OCI-LY1 (cell line): ENCODE results near the gene IQCK.

Experiments used
- H2AFZ ChIP-seq: fragments of 200-600 bp; sonication (generic), shearing (Covaris generic); 2 replicates; pipeline ENCODE4 v1.6.0; 2014; ENCODE audit warnings: antibody characterized with exemption, mild to moderate bottlenecking, low read length
- H3F3A ChIP-seq: fragments of 200-600 bp; sonication (generic), shearing (Covaris generic); 2 replicates; pipeline ENCODE4 v1.6.0; 2014; ENCODE audit warnings: mild to moderate bottlenecking, antibody characterized with exemption, low read length, moderate library complexity; ENCODE audit not compliant: insufficient read depth
- H3K27ac ChIP-seq: fragments of 200-600 bp; sonication (generic); 2 replicates; pipeline ENCODE4 v1.5.1; 2014; ENCODE audit warnings: low read length, mixed run types, mild to moderate bottlenecking, low read depth; ENCODE audit not compliant: poor library complexity, severe bottlenecking
- H3K27me3 ChIP-seq: fragments of 200-600 bp; sonication (generic); 2 replicates; pipeline ENCODE4 v1.6.0; 2014; ENCODE audit warnings: antibody characterized with exemption, mild to moderate bottlenecking, low read length, moderate library complexity; ENCODE audit not compliant: insufficient read depth
- H3K36me3 ChIP-seq: fragments of 200-600 bp; sonication (generic); 2 replicates; pipeline ENCODE4 v1.6.1; 2014; ENCODE audit warnings: mild to moderate bottlenecking, antibody characterized with exemption, low read length, moderate library complexity, mixed read lengths; ENCODE audit not compliant: insufficient read depth
- H3K4me1 ChIP-seq: fragments of 200-600 bp; sonication (generic); 2 replicates; pipeline ENCODE4 v1.5.1; 2014; ENCODE audit warnings: mild to moderate bottlenecking, low read length, moderate library complexity; ENCODE audit not compliant: insufficient read depth, severe bottlenecking
- H3K4me2 ChIP-seq: fragments of 200-600 bp; sonication (generic), shearing (Covaris generic); 2 replicates; pipeline ENCODE4 v1.6.1; 2014; ENCODE audit warnings: low read length
- H3K4me3 ChIP-seq: fragments of 200-600 bp; sonication (generic); 2 replicates; pipeline ENCODE4 v1.5.1; 2014; ENCODE audit warnings: low read length, low read depth, mild to moderate bottlenecking, mixed read lengths; ENCODE audit not compliant: poor library complexity, severe bottlenecking
- H3K79me2 ChIP-seq: fragments of 200-600 bp; shearing (Covaris generic); 2 replicates; pipeline ENCODE4 v1.6.1; 2016; ENCODE audit warnings: mixed run types, low read length, mixed read lengths; ENCODE audit not compliant: insufficient read depth
- H3K9ac ChIP-seq: fragments of 200-600 bp; sonication (generic), shearing (Covaris generic); 2 replicates; pipeline ENCODE4 v1.6.1; 2014; ENCODE audit warnings: mild to moderate bottlenecking, low read length, mixed read lengths
- H3K9me2 ChIP-seq: fragments of 200-600 bp; sonication (generic), shearing (Covaris generic); 2 replicates; pipeline ENCODE4 v1.6.1; 2014; ENCODE audit warnings: low read depth, mild to moderate bottlenecking, low read length, mixed read lengths
- H3K9me3 ChIP-seq: fragments of 200-600 bp; shearing (Covaris generic); 2 replicates; pipeline ENCODE4 v1.6.1; 2014; ENCODE audit warnings: low read length, mixed read lengths
- H4K20me1 ChIP-seq: fragments of 200-600 bp; sonication (generic), shearing (Covaris generic); 2 replicates; pipeline ENCODE4 v1.6.0; 2016; ENCODE audit warnings: mild to moderate bottlenecking, low read length; ENCODE audit not compliant: insufficient read depth
- CTCF ChIP-seq: fragments of 200-600 bp; sonication (generic), shearing (Covaris generic); IDR thresholded peaks from 2 replicates; pipeline ENCODE4 v1.5.1; 2017; ENCODE audit warnings: mild to moderate bottlenecking, antibody characterized with exemption, low read length, moderate library complexity, mixed read lengths
- EZH2 ChIP-seq: fragments of 200-600 bp; sonication (generic), shearing (Covaris generic); IDR thresholded peaks from 2 replicates; pipeline ENCODE4 v1.8.0; 2017; ENCODE audit warnings: borderline replicate concordance, mixed run types, mild to moderate bottlenecking, antibody characterized with exemption, low read length, moderate library complexity, mixed read lengths

IQCK gene

GRCh38 chr16:19898924-19899604, 181.0 kb downstream of the IQCK start:
- Histone ChIP-seq H3K79me2 (no peaks in the 10 kb centered on the region), H3K4me1 (no peaks in the 10 kb centered on the region), H2AFZ (no peak overlapping the region), H3K4me3 (no peak overlapping the region), H3F3A (no peaks in the 10 kb centered on the region), H3K9me2 (no peaks in the 10 kb centered on the region), H3K4me2 (no peak overlapping the region), H3K9ac (no peak overlapping the region), H3K9me3 (no peaks in the 10 kb centered on the region), H4K20me1 (no peaks in the 10 kb centered on the region), H3K27ac (no peak overlapping the region), H3K27me3 (no peaks in the 10 kb centered on the region; the same call in 1 of the 2 replicates), H3K36me3 (no peaks in the 10 kb centered on the region)
- TF ChIP-seq EZH2: no peak
- TF ChIP-seq CTCF: peak; percentile 67

GRCh38 chr16:19899605-19899955, 181.5 kb downstream of the IQCK start:
- no peak overlapping the region for H3K4me3 ChIP-seq
- no peaks in the 10 kb centered on the region for H3F3A ChIP-seq
- H3K79me2 ChIP-seq: no peaks in the 10 kb centered on the region
- no peaks in the 10 kb centered on the region for H3K9me3 ChIP-seq
- H3K36me3 ChIP-seq: no peaks in the 10 kb centered on the region
- H2AFZ ChIP-seq: no peak overlapping the region
- no peak; the same call in 1 of the 2 replicates for TF ChIP-seq CTCF
- TF ChIP-seq EZH2: no peak
- H4K20me1 ChIP-seq: no peaks in the 10 kb centered on the region
- no peaks in the 10 kb centered on the region; the same call in 1 of the 2 replicates for H3K27me3 ChIP-seq
- H3K9ac ChIP-seq: no peak overlapping the region
- no peaks in the 10 kb centered on the region for H3K4me1 ChIP-seq
- H3K4me2 ChIP-seq: no peak overlapping the region
- no peaks in the 10 kb centered on the region for H3K9me2 ChIP-seq
- H3K27ac ChIP-seq: no peak overlapping the region

GRCh38 chr16:19901164-19901563, 183.1 kb downstream of the IQCK start:
- no peak overlapping the region for H3K4me2 ChIP-seq
- no peaks in the 10 kb centered on the region for H4K20me1 ChIP-seq
- H3K9me3 ChIP-seq: no peaks in the 10 kb centered on the region
- no peaks in the 10 kb centered on the region for H3K4me1 ChIP-seq
- H3K79me2 ChIP-seq: no peaks in the 10 kb centered on the region
- no peaks in the 10 kb centered on the region for H3K9me2 ChIP-seq
- H3K27ac ChIP-seq: no peak overlapping the region
- H3K27me3 ChIP-seq: no peaks in the 10 kb centered on the region; the same call in 1 of the 2 replicates
- H3K4me3 ChIP-seq: no peak overlapping the region
- no peak overlapping the region for H2AFZ ChIP-seq
- TF ChIP-seq EZH2: no peak
- TF ChIP-seq CTCF: no peak
- H3F3A ChIP-seq: no peaks in the 10 kb centered on the region
- H3K36me3 ChIP-seq: no peaks in the 10 kb centered on the region
- H3K9ac ChIP-seq: no peak overlapping the region
